DND-41 (cell line): ENCODE results near the gene RP2.

Source experiments
- ATAC-seq: fragments of 200-7000 bp; cut with Tn5 transposase; 3 replicates; pipeline ENCODE4 v1.9.1; 2021; ENCODE audit warnings: low read depth; ENCODE audit not compliant: insufficient read depth
- DNase-seq: peaks from one replicate; pipeline ENCODE4 v3.0.0-alpha.2; 2020
- H2AFZ ChIP-seq: 2 replicates; pipeline ENCODE4 v1.6.0; 2012; ENCODE audit warnings: low read depth, low read length
- H3K27ac ChIP-seq: 2 replicates; pipeline ENCODE4 v1.5.1; 2012; ENCODE audit warnings: low read length, inconsistent platforms
- H3K27me3 ChIP-seq: fragments of 200-600 bp; sonication (generic); 2 replicates; pipeline ENCODE4 v1.6.0; 2012; ENCODE audit warnings: low read length, mild to moderate bottlenecking, inconsistent platforms; ENCODE audit not compliant: insufficient read depth, poor library complexity
- H3K36me3 ChIP-seq: 2 replicates; pipeline ENCODE4 v1.5.1; 2012; ENCODE audit warnings: low read length, inconsistent platforms; ENCODE audit not compliant: insufficient read depth
- H3K4me1 ChIP-seq: 2 replicates; pipeline ENCODE4 v1.5.1; 2012; ENCODE audit warnings: mild to moderate bottlenecking, low read length; ENCODE audit not compliant: insufficient read depth
- H3K4me2 ChIP-seq: 2 replicates; pipeline ENCODE4 v1.6.0; 2012; ENCODE audit warnings: mild to moderate bottlenecking, moderate library complexity, low read length, inconsistent platforms; ENCODE audit not compliant: insufficient read depth
- H3K4me3 ChIP-seq, 2 experiments: fragments of 200-600 bp in 1 of 2; shearing (Covaris generic) in 1 of 2; 2 replicates each; pipeline ENCODE4 v1.5.1; 2012 to 2016; ENCODE audit warnings: inconsistent platforms in 2 of 2, low read length in 2 of 2, mild to moderate bottlenecking in 2 of 2, low read depth in 1 of 2, moderate library complexity in 1 of 2
- H3K79me2 ChIP-seq: 2 replicates; pipeline ENCODE4 v1.6.0; 2012; ENCODE audit warnings: low read length, inconsistent platforms; ENCODE audit not compliant: insufficient read depth
- H3K9ac ChIP-seq: 2 replicates; pipeline ENCODE4 v1.6.0; 2012; ENCODE audit warnings: low read depth, mild to moderate bottlenecking, inconsistent platforms, low read length, moderate library complexity
- H3K9me3 ChIP-seq: 2 replicates; pipeline ENCODE4 v1.5.1; 2012; ENCODE audit warnings: low read length, moderate library complexity, mild to moderate bottlenecking, inconsistent platforms; ENCODE audit not compliant: insufficient read depth, severe bottlenecking
- H4K20me1 ChIP-seq: 2 replicates; pipeline ENCODE4 v1.6.0; 2012; ENCODE audit warnings: low read length; ENCODE audit not compliant: insufficient read depth
- EZH2 ChIP-seq: IDR thresholded peaks from 3 replicates; pipeline ENCODE4 v1.6.1; 2012; ENCODE audit warnings: borderline replicate concordance, low read depth, mild to moderate bottlenecking, moderate library complexity, low read length, inconsistent platforms; ENCODE audit not compliant: severe bottlenecking
- TF ChIP-seq, protein P1 (sequence below): IDR thresholded peaks from 2 replicates; pipeline ENCODE4 v1.5.1; 2012; ENCODE audit warnings: borderline replicate concordance, low read length, moderate library complexity, mild to moderate bottlenecking; ENCODE audit not compliant: poor library complexity, severe bottlenecking; ENCODE audit errors: extremely low read depth

Gene RP2

DNA sequence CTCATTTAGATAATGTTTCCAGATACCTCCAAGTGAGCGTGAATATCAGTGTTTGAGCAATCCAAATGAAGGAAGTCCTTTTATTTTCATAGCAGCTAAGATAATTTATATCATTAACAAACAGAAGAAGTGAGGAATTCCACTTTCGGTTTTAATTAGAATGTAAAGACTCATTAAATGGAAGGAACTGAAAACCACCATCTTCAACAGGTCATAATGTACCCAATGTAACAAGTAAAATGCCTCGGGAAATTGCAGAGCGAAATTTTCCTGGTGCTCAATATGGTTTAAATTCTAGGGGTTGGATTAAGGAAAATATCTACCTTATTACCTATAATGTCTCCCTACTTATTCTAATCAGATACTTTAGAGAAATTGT lies 44.0 kb upstream of the RP2 start:
- H3K4me3 ChIP-seq: no peak overlapping the region
- ATAC-seq (no peak), DNase-seq (no peak)
- H3K9ac ChIP-seq: no peak overlapping the region
- no peaks in the 10 kb centered on the region for H3K79me2 ChIP-seq
- H3K4me2 ChIP-seq: no peak overlapping the region
- no peak for TF ChIP-seq EZH2
- TF ChIP-seq, protein P1, sequence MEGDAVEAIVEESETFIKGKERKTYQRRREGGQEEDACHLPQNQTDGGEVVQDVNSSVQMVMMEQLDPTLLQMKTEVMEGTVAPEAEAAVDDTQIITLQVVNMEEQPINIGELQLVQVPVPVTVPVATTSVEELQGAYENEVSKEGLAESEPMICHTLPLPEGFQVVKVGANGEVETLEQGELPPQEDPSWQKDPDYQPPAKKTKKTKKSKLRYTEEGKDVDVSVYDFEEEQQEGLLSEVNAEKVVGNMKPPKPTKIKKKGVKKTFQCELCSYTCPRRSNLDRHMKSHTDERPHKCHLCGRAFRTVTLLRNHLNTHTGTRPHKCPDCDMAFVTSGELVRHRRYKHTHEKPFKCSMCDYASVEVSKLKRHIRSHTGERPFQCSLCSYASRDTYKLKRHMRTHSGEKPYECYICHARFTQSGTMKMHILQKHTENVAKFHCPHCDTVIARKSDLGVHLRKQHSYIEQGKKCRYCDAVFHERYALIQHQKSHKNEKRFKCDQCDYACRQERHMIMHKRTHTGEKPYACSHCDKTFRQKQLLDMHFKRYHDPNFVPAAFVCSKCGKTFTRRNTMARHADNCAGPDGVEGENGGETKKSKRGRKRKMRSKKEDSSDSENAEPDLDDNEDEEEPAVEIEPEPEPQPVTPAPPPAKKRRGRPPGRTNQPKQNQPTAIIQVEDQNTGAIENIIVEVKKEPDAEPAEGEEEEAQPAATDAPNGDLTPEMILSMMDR: no peak
- H3K36me3 ChIP-seq: no peaks in the 10 kb centered on the region
- H3K4me1 ChIP-seq: no peaks in the 10 kb centered on the region
- no peaks in the 10 kb centered on the region for H3K9me3 ChIP-seq
- H3K27me3 ChIP-seq: no peaks in the 10 kb centered on the region
- H3K27ac ChIP-seq: no peak overlapping the region
- H4K20me1 ChIP-seq: no peaks in the 10 kb centered on the region
- H2AFZ ChIP-seq: no peak overlapping the region

DNA sequence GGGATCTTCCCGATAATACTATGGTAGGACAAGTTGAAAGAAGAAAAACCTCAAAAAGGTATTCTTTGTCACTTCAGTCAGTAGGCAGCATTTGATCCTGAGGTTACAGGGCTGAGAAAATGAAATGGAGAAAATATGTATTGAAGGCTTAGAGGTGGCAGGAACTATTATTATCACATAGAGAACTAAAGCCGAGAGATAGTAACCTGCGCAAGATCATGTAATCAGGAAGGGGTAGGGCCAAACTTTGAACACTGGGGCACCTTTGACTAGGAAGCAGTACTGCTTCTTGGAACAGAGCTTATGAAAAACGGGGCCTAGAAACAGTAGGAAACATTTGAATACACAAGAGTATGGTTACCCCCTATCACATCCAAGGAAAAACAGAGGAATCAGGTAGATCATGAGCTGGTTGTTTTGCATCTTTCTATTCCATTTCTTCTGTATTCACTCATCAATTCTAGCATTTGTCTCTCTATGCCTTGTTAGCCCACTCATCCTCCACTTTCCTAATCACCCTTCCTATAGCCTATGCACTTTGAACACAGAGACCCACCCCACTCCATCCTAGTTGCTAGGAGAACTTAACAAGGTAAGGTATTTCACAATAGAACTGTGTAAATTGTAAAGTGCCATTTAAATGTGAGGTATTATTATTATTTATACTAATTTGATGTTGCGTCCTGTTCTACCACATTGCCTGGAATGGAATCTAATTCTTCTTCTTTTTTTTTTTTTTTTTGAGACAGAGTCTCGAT lies 43.3 kb upstream of the RP2 start:
- Histone ChIP-seq H3K4me1 (no peaks in the 10 kb centered on the region), H3K9ac (no peak overlapping the region), H3K36me3 (no peaks in the 10 kb centered on the region), H3K4me2 (no peak overlapping the region), H3K4me3 (no peak overlapping the region), H3K79me2 (no peaks in the 10 kb centered on the region), H3K27ac (no peak overlapping the region), H4K20me1 (no peaks in the 10 kb centered on the region), H3K27me3 (no peaks in the 10 kb centered on the region), H3K9me3 (no peaks in the 10 kb centered on the region), H2AFZ (no peak overlapping the region)
- DNase-seq: no peak
- TF ChIP-seq, protein P1: no peak
- no peak for TF ChIP-seq EZH2
- ATAC-seq: no peak

DNA sequence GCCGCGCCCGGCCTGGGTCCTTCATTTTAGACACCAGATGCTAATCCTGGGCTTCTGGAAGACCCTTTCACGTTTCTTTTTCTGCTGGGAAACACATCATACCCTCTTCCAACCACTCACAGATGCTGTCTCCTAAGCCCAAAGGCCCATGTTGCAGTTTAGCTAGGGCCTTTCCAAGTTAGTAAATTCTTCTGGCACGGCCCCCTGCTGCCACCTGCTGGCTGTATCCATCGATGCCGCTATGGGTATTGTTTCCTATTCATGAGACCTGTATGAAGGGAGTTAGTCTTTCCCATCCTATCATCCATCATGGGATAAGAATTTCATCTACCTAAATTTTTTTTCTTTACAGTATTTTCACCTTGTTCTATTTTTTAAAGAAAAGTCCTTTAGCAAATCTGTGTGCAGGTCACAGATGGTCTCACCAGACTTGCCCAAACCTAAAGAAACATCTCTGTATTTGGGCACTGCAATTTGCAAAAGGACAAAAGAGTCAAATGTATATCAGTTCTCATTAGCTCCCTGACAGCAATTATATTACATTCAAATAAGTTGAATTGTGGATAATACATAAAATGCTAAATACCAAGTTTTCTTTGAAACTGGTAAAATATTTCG lies 40.2 kb upstream of the RP2 start:
- Histone ChIP-seq H3K79me2 (no peaks in the 10 kb centered on the region), H3K27ac (no peak overlapping the region), H3K36me3 (no peaks in the 10 kb centered on the region), H3K4me3 (no peak overlapping the region), H3K9ac (no peak overlapping the region), H3K4me1 (no peaks in the 10 kb centered on the region), H3K9me3 (no peaks in the 10 kb centered on the region), H4K20me1 (no peaks in the 10 kb centered on the region), H3K4me2 (no peak overlapping the region), H3K27me3 (no peaks in the 10 kb centered on the region), H2AFZ (no peak overlapping the region)
- DNase-seq (peak; percentile 69), ATAC-seq (peak; percentile 83)
- TF ChIP-seq, protein P1: peak; percentile 78
- no peak for TF ChIP-seq EZH2
